Vagina (tissue), 2 donors: ENCODE measurements around the gene COL5A1. TPM values are rescaled to one million over a fixed set of nuclear protein-coding genes. Genes with fewer than 3 reads are reported as not detected.
A peak's percentile ranks its signal among the peaks of the same experiment; 100 is the strongest.

Experiments used
- DNase-seq, 2 donors: peaks; one replicate each; pipeline ENCODE4 v3.0.0-alpha.2; 2017; ENCODE audit errors: extremely low spot score in 2 of 2
- H3K27ac ChIP-seq: fragments of 200-600 bp; sonication (generic); one replicate; pipeline ENCODE4 v1.5.1; 2019
- H3K27me3 ChIP-seq: fragments of 200-600 bp; sonication (generic); one replicate; pipeline ENCODE4 v1.5.1; 2019
- H3K36me3 ChIP-seq, 2 donors: fragments of 200-600 bp; sonication (generic); one replicate each; pipeline ENCODE4 v1.5.1; 2017 to 2019
- H3K4me1 ChIP-seq: fragments of 200-600 bp; sonication (generic); one replicate; pipeline ENCODE4 v1.5.1; 2019
- H3K4me3 ChIP-seq, 2 donors: fragments of 200-600 bp; sonication (generic); 1 replicate in 1 of 2; 2 replicates in 1 of 2; pipeline ENCODE4 v1.5.1; 2016 to 2019
- H3K9me3 ChIP-seq: fragments of 200-600 bp; sonication (generic); one replicate; pipeline ENCODE4 v1.5.1; 2019
- CTCF ChIP-seq, 3 experiments: fragments of 450-650 bp in 2 of 3; fragments of 200-600 bp in 1 of 3; sonication (generic) in 1 of 3; IDR thresholded peaks; one replicate each; pipeline ENCODE4 v1.5.1; 2017 to 2019; ENCODE audit warnings: antibody characterized with exemption in 3 of 3, mild to moderate bottlenecking in 2 of 3, moderate library complexity in 2 of 3
- POLR2A ChIP-seq, 2 donors: fragments of 450-650 bp; IDR thresholded peaks; one replicate each; pipeline ENCODE4 v1.6.1; 2017; ENCODE audit warnings: antibody characterized with exemption in 2 of 2, mild to moderate bottlenecking in 2 of 2, moderate library complexity in 2 of 2
- POLR2AphosphoS5 ChIP-seq, 2 donors: sonication (generic); formaldehyde crosslinking; IDR thresholded peaks; one replicate each; pipeline ENCODE4 v1.9.0; 2017; ENCODE audit warnings: antibody characterized with exemption in 2 of 2, mild to moderate bottlenecking in 2 of 2, low read depth in 1 of 2; ENCODE audit not compliant: insufficient read depth in 1 of 2
- intact Hi-C: fragments of 100-400 bp; cut with DNase I; formaldehyde crosslinking; loops from one replicate; pipeline ENCODE4 v1.15.1; 2023
- total RNA-seq: library from RNA; depleted of rRNA; stranded (reverse); fragments of >200 nt; gene quantifications from one replicate; pipeline ENCODE4 v1.2.3, GENCODE V29; 2016

The COL5A1 gene
- total RNA-seq, 1 donor from 2014 or later = 36.6 TPM

DNA sequence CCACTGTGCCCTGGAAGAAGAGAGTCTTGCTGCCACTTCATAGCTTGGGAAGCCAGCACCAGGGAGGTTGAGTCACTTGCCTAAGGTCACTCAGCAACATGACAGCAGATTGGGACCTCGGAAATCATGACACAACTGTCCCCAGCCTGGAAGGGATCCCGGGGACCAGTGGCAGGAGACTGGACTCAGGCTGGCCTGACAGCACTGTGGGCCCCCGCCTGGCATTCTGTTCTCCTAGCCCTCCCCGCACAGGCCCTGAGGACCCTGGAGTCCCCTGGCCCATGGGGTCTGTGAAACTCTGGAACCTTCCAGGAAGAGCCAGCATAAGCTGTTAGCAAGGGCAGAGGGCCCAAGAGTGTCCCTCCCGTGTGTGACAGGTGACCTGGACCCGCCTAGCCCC, 64.9 kb downstream of the COL5A1 start:
- H3K4me1 ChIP-seq = peaks cover 93% of the 10 kb centered on the region
- no peak for TF ChIP-seq CTCF (IDR thresholded peaks at IDR 0.05)
- no peak for TF ChIP-seq POLR2A (IDR thresholded peaks at IDR 0.05)
- TF ChIP-seq POLR2AphosphoS5 (IDR thresholded peaks at IDR 0.05; ENCODE audit: insufficient read depth in 1 of 2, low read depth in 1 of 2) = no peak
- no peaks in the 10 kb centered on the region for H3K36me3 ChIP-seq
- intact Hi-C loops = no loop called here
- no peak for DNase-seq
- H3K27me3 ChIP-seq = no peaks in the 10 kb centered on the region
- H3K27ac ChIP-seq = peak overlapping the region; percentile 94
- H3K4me3 ChIP-seq = no peak overlapping the region
- no peaks in the 10 kb centered on the region for H3K9me3 ChIP-seq

GRCh38 chr9:134707031-134707680, 65.6 kb downstream of the COL5A1 start:
- H3K4me3 ChIP-seq = no peak overlapping the region
- peak in 1 of 2 donors; percentile 97 for DNase-seq
- intact Hi-C loops = no loop called here
- no peaks in the 10 kb centered on the region for H3K36me3 ChIP-seq
- H3K27me3 ChIP-seq = no peaks in the 10 kb centered on the region
- H3K9me3 ChIP-seq = no peaks in the 10 kb centered on the region
- H3K27ac ChIP-seq = peak overlapping the region; percentile 94
- H3K4me1 ChIP-seq = peaks cover 95% of the 10 kb centered on the region
- TF ChIP-seq POLR2AphosphoS5 (IDR thresholded peaks at IDR 0.05; ENCODE audit: insufficient read depth in 1 of 2, low read depth in 1 of 2) = peak in 1 of 2 donors; percentile 81
- no peak for TF ChIP-seq POLR2A (IDR thresholded peaks at IDR 0.05)
- no peak for TF ChIP-seq CTCF (IDR thresholded peaks at IDR 0.05)

DNA sequence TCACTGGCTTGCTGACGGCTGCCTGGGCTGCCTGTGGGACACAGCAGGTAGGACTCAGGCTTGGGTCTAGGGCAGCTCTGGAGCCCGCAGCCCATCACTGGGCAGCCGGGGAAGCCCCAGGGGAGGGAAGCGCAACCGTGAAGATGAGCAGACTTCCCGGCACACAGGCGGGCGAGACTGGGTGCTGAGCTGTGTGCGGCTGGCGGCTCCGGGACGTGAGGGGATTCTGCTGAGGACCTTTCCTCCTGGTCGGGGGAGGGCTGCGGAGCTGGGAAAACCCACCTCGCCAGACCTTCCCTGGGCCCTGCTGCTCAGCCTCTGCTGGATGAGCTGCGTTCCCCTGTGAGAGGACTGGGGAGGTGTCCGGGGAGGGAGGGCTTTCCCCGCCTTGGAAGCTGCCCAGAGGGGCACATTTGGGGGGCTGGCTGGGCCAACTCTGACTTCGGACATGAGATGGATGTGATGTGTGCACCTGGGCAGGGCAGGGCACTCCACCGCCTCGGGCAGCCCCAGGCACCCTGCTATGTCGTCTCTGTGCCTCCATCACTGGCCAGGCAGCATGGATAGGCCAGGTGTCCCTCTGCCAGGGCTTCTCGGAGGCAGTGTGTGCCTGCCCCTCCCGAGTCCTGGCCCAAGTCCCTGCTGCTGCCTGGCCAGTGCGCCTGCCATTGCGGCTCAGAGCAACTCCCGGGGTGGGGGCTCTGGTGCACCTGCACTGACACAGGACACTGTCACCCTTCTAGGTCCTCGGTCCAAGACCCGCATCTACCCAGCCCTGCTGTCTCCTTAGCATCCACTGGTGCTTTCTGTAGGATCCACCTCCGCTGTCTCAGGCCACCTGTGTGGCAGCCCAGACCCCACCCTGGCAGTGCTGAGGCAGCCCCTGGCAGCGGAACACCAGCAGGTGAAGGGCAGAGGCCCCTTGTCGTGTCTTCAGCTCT, 66.4 kb downstream of the COL5A1 start:
- no peaks in the 10 kb centered on the region for H3K9me3 ChIP-seq
- H3K27ac ChIP-seq = peak overlapping the region; percentile 94
- no peaks in the 10 kb centered on the region for H3K27me3 ChIP-seq
- H3K4me1 ChIP-seq = peaks cover 86% of the 10 kb centered on the region
- no peak for DNase-seq
- TF ChIP-seq POLR2A (IDR thresholded peaks at IDR 0.05) = no peak
- TF ChIP-seq CTCF (IDR thresholded peaks at IDR 0.05) = no peak
- no peak for TF ChIP-seq POLR2AphosphoS5 (IDR thresholded peaks at IDR 0.05; ENCODE audit: insufficient read depth in 1 of 2, low read depth in 1 of 2)
- no peaks in the 10 kb centered on the region for H3K36me3 ChIP-seq
- intact Hi-C loops = no loop called here
- no peak overlapping the region for H3K4me3 ChIP-seq

- Histone ChIP-seq H3K27me3 (no peaks in the 10 kb centered on the region), H3K4me1 (peaks cover 81% of the 10 kb centered on the region), H3K27ac (peak overlapping the region; percentile 94), H3K4me3 (no peak overlapping the region), H3K9me3 (no peaks in the 10 kb centered on the region), H3K36me3 (no peaks in the 10 kb centered on the region)
- intact Hi-C loops = no loop called here
- no peak for DNase-seq
- no peak for TF ChIP-seq CTCF (IDR thresholded peaks at IDR 0.05)
- TF ChIP-seq POLR2AphosphoS5 (IDR thresholded peaks at IDR 0.05; ENCODE audit: insufficient read depth in 1 of 2, low read depth in 1 of 2) = peak in 1 of 2 donors; percentile 8
Measured at GRCh38 chr9:134708672-134709038, 67.1 kb downstream of the COL5A1 start.
